Uterus (tissue), 2 donors: ENCODE measurements around the gene PLAAT1.

Experiments
- POLR2A ChIP-seq, 2 donors: fragments of 450-650 bp; IDR thresholded peaks; one replicate each; pipeline ENCODE4 v1.6.1; 2016; ENCODE audit warnings: antibody characterized with exemption in 2 of 2, mild to moderate bottlenecking in 1 of 2, moderate library complexity in 1 of 2
- TF ChIP-seq, protein P1 (sequence below), 4 experiments: fragments of 200-600 bp in 2 of 4; fragments of 450-650 bp in 2 of 4; sonication (generic) in 2 of 4; IDR thresholded peaks; one replicate each; pipeline ENCODE4 v1.5.1; 2016 to 2019; ENCODE audit warnings: antibody characterized with exemption in 4 of 4, mild to moderate bottlenecking in 2 of 4, moderate library complexity in 1 of 4

DNA sequence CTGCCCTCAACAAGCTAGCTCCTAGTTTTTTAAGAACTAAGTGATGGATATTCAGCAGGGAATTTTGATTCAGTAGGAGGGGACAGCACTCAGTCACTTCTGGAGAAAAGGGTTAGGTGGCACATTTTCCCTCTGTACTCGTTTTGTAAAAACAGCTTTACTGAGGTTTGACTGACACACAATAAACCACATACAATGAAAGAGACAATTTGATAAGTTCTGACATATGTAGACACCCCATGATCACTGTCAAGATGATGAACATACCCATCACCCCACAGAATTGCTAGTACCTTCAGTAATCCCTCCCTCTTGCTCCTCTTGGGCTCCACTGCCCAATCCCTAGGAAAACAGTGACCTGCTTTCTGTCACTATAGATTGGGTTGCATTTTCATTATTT is 29.0 kb upstream of the PLAAT1 start:
- TF ChIP-seq, protein P1, sequence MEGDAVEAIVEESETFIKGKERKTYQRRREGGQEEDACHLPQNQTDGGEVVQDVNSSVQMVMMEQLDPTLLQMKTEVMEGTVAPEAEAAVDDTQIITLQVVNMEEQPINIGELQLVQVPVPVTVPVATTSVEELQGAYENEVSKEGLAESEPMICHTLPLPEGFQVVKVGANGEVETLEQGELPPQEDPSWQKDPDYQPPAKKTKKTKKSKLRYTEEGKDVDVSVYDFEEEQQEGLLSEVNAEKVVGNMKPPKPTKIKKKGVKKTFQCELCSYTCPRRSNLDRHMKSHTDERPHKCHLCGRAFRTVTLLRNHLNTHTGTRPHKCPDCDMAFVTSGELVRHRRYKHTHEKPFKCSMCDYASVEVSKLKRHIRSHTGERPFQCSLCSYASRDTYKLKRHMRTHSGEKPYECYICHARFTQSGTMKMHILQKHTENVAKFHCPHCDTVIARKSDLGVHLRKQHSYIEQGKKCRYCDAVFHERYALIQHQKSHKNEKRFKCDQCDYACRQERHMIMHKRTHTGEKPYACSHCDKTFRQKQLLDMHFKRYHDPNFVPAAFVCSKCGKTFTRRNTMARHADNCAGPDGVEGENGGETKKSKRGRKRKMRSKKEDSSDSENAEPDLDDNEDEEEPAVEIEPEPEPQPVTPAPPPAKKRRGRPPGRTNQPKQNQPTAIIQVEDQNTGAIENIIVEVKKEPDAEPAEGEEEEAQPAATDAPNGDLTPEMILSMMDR (IDR thresholded peaks at IDR 0.05), result no peak
- TF ChIP-seq POLR2A (IDR thresholded peaks at IDR 0.05), result no peak
